ENCODE results near the gene DCAF4.
"Not testable (repeated sequence)": the region's sequence is repeated elsewhere in the genome, so short reads cannot be mapped to it uniquely, and the experiment has no call there.

Gene DCAF4

GRCh38 chr14:72948481-72949138 is 22.3 kb downstream of the DCAF4 start:
- no peak for TF ChIP-seq BHLHE40 (IDR thresholded peaks at IDR 0.05; ENCODE audit: borderline replicate concordance)
- TF ChIP-seq SP1 (IDR thresholded peaks at IDR 0.05): no peak
- peak; percentile 40; the same call in 1 of the 2 replicates for TF ChIP-seq ZNF384 (IDR thresholded peaks at IDR 0.05)
- ChIA-PET POLR2A (no interaction called here), CTCF (interaction anchor here (0.6 to 3.3 kb wide), 19 partner anchors 9 to 1721 kb away, joined by 3 to 34 read pairs (median 4); no protein-coding TSS in a partner anchor)
- peak; percentile 65 for DNase-seq (ENCODE audit: extremely low spot score)

GRCh38 chr14:72952171-72952570 is 25.9 kb downstream of the DCAF4 start:
- TF ChIP-seq LEF1 (IDR thresholded peaks at IDR 0.05; ENCODE audit: borderline replicate concordance) (no peak), ZNF384 (IDR thresholded peaks at IDR 0.05) (no peak), ELF4 (IDR thresholded peaks at IDR 0.05) (no peak), SUZ12 (IDR thresholded peaks at IDR 0.05) (no peak), FOXK2 (IDR thresholded peaks at IDR 0.05) (no peak), TARDBP (IDR thresholded peaks at IDR 0.05) (no peak), BHLHE40 (IDR thresholded peaks at IDR 0.05; ENCODE audit: borderline replicate concordance) (no peak), HDGF (IDR thresholded peaks at IDR 0.05; ENCODE audit: borderline replicate concordance) (no peak), FOXM1 (IDR thresholded peaks at IDR 0.05; ENCODE audit: borderline replicate concordance) (no peak), NFRKB (IDR thresholded peaks at IDR 0.05) (no peak), ARNT (IDR thresholded peaks at IDR 0.05) (no peak), L3MBTL2 (conservative IDR thresholded peaks at IDR 0.05) (no peak), CTBP1 (IDR thresholded peaks at IDR 0.05; ENCODE audit: borderline replicate concordance) (no peak), SP1 (IDR thresholded peaks at IDR 0.05) (no peak), FOXA1 (IDR thresholded peaks at IDR 0.05) (no peak)
- ChIA-PET POLR2A (no interaction called here), CTCF (no interaction called here)
- DNase-seq (ENCODE audit: extremely low spot score): no peak

- POLR2A ChIA-PET; DNase-seq (ENCODE audit: extremely low spot score): not testable (repeated sequence)
- CTCF ChIA-PET: interaction anchor here (1.9 kb wide), 1 partner anchor 8 kb away, joined by 6 read pairs; no protein-coding TSS in a partner anchor
Observed at GRCh38 chr14:72956741-72957140, 30.5 kb downstream of the DCAF4 start.

GRCh38 chr14:72957213-72957612 is 30.9 kb downstream of the DCAF4 start:
- ChIA-PET CTCF (interaction anchor here (1.9 kb wide), 1 partner anchor 9 kb away, joined by 6 read pairs; no protein-coding TSS in a partner anchor), POLR2A (no interaction called here)
- DNase-seq (ENCODE audit: extremely low spot score): no peak
- TF ChIP-seq ZNF384 (IDR thresholded peaks at IDR 0.05): no peak
- TF ChIP-seq SUZ12 (IDR thresholded peaks at IDR 0.05): no peak
- no peak for TF ChIP-seq FOXM1 (IDR thresholded peaks at IDR 0.05; ENCODE audit: borderline replicate concordance)
- no peak for TF ChIP-seq FOXA1 (IDR thresholded peaks at IDR 0.05)

GRCh38 chr14:72958548-72958947 is 32.3 kb downstream of the DCAF4 start:
- no peak for DNase-seq (ENCODE audit: extremely low spot score)
- ChIA-PET POLR2A (no interaction called here), CTCF (interaction anchor here (1.9 kb wide), 1 partner anchor 10 kb away, joined by 6 read pairs; no protein-coding TSS in a partner anchor)
- no peak for TF ChIP-seq TARDBP (IDR thresholded peaks at IDR 0.05)
- TF ChIP-seq FOXM1 (IDR thresholded peaks at IDR 0.05; ENCODE audit: borderline replicate concordance): no peak
- no peak for TF ChIP-seq L3MBTL2 (conservative IDR thresholded peaks at IDR 0.05)
- no peak for TF ChIP-seq CTBP1 (IDR thresholded peaks at IDR 0.05; ENCODE audit: borderline replicate concordance)
- no peak for TF ChIP-seq ELF4 (IDR thresholded peaks at IDR 0.05)
- no peak for TF ChIP-seq FOXK2 (IDR thresholded peaks at IDR 0.05)
- no peak for TF ChIP-seq SP1 (IDR thresholded peaks at IDR 0.05)
- no peak for TF ChIP-seq SUZ12 (IDR thresholded peaks at IDR 0.05)
- TF ChIP-seq ARNT (IDR thresholded peaks at IDR 0.05): no peak
- TF ChIP-seq FOXA1 (IDR thresholded peaks at IDR 0.05): no peak
- no peak for TF ChIP-seq LEF1 (IDR thresholded peaks at IDR 0.05; ENCODE audit: borderline replicate concordance)
- TF ChIP-seq BHLHE40 (IDR thresholded peaks at IDR 0.05; ENCODE audit: borderline replicate concordance): no peak
- TF ChIP-seq HDGF (IDR thresholded peaks at IDR 0.05; ENCODE audit: borderline replicate concordance): no peak

- POLR2A ChIA-PET; DNase-seq (ENCODE audit: extremely low spot score): not testable (repeated sequence)
- CTCF ChIA-PET: interaction anchor here (2.4 kb wide), 1 partner anchor 12 kb away, joined by 19 read pairs; no protein-coding TSS in a partner anchor
Observed at GRCh38 chr14:72961016-72961415, 34.8 kb downstream of the DCAF4 start.

- no peak for TF ChIP-seq SP1 (IDR thresholded peaks at IDR 0.05)
- no peak for TF ChIP-seq SUZ12 (IDR thresholded peaks at IDR 0.05)
- TF ChIP-seq FOXM1 (IDR thresholded peaks at IDR 0.05; ENCODE audit: borderline replicate concordance): no peak
- no peak for TF ChIP-seq ZNF384 (IDR thresholded peaks at IDR 0.05)
- no peak for TF ChIP-seq TARDBP (IDR thresholded peaks at IDR 0.05)
- TF ChIP-seq FOXK2 (IDR thresholded peaks at IDR 0.05): no peak
- TF ChIP-seq FOXA1 (IDR thresholded peaks at IDR 0.05): no peak
- no peak for TF ChIP-seq ELF4 (IDR thresholded peaks at IDR 0.05)
- no peak for TF ChIP-seq L3MBTL2 (conservative IDR thresholded peaks at IDR 0.05)
- TF ChIP-seq LEF1 (IDR thresholded peaks at IDR 0.05; ENCODE audit: borderline replicate concordance): no peak
- no peak for TF ChIP-seq HDGF (IDR thresholded peaks at IDR 0.05; ENCODE audit: borderline replicate concordance)
- TF ChIP-seq CTBP1 (IDR thresholded peaks at IDR 0.05; ENCODE audit: borderline replicate concordance): no peak
- TF ChIP-seq BHLHE40 (IDR thresholded peaks at IDR 0.05; ENCODE audit: borderline replicate concordance): no peak
- no peak for TF ChIP-seq NFRKB (IDR thresholded peaks at IDR 0.05)
- TF ChIP-seq ARNT (IDR thresholded peaks at IDR 0.05): no peak
- no peak for TF ChIP-seq PKNOX1 (IDR thresholded peaks at IDR 0.05)
- ChIA-PET POLR2A (interaction anchor here (0.6 kb wide), 1 partner anchor 65 kb away, joined by 3 read pairs; the partner anchor contains the start of gene ZFYVE1), CTCF (interaction anchor here (2.4 kb wide), 1 partner anchor 13 kb away, joined by 19 read pairs; no protein-coding TSS in a partner anchor)
- no peak for DNase-seq (ENCODE audit: extremely low spot score)
Observed at GRCh38 chr14:72961579-72962335, 35.5 kb downstream of the DCAF4 start.

- DNase-seq (ENCODE audit: extremely low spot score); POLR2A ChIA-PET: not testable (repeated sequence)
- CTCF ChIA-PET: interaction anchor here (2.4 kb wide), 1 partner anchor 13 kb away, joined by 19 read pairs; no protein-coding TSS in a partner anchor
Observed at GRCh38 chr14:72962336-72962754, 36.1 kb downstream of the DCAF4 start.
